MM.1S (cell line): ENCODE measurements around the gene TMEM72.

Experiments
- CTCF ChIP-seq: fragments of 300-600 bp; sonication (generic); IDR thresholded peaks from 2 replicates; pipeline ENCODE4 v1.5.1; 2016; ENCODE audit warnings: antibody characterized with exemption, low read length, mixed read lengths
- EZH2 ChIP-seq: fragments of 300-600 bp; sonication (generic); optimal IDR thresholded peaks from 2 replicates; pipeline ENCODE3; 2017; ENCODE audit warnings: low read depth, mild to moderate bottlenecking, antibody characterized with exemption, low read length, mixed read lengths
- EZH2phosphoT487 ChIP-seq: fragments of 300-600 bp; sonication (generic); IDR thresholded peaks from 2 replicates; pipeline ENCODE4 v1.6.1; 2018; ENCODE audit warnings: antibody characterized with exemption, low read length

- TF ChIP-seq CTCF (no peak), EZH2phosphoT487 (no peak), EZH2 (no peak)
Observed at GRCh38 chr10:44898665-44899064, 12.5 kb upstream of the TMEM72 start.
